Hematopoietic multipotent progenitor cell treated with erythropoietin and hydrocortisone succinate and interleukin-3 and kit ligand, for 17 days (in vitro differentiated cells): ENCODE data around the gene TESK2.

Experiments used
- DNase-seq: peaks from one replicate; pipeline ENCODE4 v3.0.0-alpha.2; 2015; ENCODE audit warnings: low spot score

The TESK2 gene

GRCh38 chr1:45335855-45336324 lies 155.1 kb downstream of the TESK2 start:
- no peak for DNase-seq

DNA sequence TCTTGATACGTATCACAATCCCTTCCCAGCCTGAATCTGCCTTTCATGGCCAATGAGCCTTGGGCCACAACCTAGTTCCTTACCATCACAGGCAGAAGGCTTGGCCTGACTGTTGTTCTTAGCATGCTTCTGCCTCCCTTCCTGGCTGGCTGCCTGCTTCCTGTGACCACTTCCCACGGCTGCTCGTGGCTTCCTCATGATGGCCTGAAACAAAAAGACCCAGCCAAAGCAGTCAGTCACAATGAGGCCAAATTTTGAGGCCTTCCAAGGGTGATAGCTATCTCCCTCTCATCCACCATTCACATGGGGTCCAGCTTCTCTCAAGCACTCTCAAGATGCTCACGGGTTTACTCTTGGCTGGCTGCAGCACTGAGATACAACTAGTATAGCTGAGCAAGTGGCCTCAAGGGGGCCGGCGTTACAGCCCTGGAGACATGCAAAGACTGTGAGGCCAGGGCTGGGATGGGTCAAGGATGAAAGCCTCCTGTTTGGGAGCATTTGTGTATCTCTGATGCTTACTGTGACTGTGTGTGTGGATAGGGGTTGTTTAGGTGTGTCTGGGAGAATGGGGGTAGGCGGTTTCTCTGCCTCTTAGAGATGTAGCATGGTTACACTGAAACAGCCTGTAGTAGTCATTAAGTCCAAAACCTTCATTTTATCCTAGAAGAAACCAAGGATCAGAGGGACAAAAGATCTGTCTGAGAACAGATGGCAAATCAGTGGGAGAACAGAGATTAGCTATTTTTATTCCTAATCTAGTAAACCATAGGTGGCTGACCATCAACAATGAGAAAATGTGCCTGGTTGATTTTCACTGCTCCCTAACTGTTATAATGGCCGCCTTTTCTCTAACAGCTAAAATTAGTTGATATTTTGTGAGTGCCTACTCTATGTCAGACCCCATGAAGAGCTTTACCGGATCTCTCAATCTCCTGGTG lies 156.4 kb downstream of the TESK2 start:
- no peak for DNase-seq

- DNase-seq, result no peak
These were observed 158.6 kb downstream of the TESK2 start for GRCh38 chr1:45332346-45332720.

- DNase-seq, result no peak
These were observed 159.3 kb downstream of the TESK2 start for GRCh38 chr1:45331436-45332345.

DNA sequence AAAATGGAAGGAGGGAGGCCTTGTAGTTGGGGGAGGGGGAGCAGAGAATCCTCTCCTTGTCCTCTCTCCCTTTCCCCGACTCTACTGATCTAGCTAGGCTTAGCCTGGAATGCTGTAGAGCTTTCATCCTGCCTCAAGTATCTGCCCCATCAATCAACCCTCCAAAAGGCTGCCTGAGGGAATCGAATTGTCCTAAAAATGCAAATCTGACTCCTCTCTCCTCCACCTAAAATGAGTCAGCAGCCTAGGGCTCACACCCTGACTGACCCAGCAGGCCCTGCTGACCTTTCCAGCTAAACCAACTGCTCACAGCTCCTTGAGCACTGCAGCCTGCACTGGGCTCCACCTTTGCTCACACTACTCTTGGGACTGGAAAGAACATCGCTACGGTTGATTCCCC lies 161.5 kb downstream of the TESK2 start:
- DNase-seq, result no peak

- DNase-seq, result no peak
These were observed 162.3 kb downstream of the TESK2 start for GRCh38 chr1:45328680-45329079.

DNA sequence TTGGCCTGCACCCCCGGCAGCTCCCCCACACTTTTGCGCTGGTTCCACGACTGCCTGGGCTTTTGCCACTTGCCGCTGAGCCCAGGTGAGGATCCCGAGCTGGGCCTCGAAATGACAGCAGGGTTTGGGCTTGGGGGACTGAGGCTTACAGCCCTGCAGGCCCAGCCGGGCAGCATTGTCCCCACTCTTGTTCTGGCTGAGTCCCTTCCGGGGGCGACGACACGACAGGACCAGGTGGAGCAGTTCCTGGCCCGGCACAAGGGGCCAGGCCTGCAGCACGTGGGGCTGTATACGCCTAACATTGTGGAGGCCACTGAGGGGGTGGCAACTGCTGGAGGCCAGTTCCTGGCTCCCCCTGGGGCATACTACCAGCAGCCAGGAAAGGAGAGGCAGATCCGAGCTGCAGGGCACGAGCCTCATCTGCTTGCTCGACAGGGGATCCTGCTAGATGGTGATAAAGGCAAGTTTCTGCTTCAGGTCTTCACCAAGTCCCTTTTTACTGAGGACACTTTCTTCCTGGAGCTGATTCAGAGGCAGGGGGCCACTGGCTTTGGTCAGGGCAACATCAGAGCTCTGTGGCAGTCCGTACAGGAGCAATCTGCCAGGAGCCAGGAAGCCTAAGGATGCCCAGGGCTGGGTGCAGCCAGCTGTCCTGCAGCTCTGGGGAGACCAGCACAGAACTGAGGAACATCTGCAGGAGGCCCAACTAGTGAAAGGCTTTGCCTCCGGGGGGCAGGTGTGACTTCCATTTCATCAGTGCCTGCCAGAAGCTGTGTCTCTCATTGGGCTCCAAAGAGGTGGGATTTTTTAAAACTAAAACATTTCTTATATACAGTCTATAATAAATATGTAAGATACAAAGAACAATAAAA lies 163.1 kb downstream of the TESK2 start:
- DNase-seq, result no peak

DNA sequence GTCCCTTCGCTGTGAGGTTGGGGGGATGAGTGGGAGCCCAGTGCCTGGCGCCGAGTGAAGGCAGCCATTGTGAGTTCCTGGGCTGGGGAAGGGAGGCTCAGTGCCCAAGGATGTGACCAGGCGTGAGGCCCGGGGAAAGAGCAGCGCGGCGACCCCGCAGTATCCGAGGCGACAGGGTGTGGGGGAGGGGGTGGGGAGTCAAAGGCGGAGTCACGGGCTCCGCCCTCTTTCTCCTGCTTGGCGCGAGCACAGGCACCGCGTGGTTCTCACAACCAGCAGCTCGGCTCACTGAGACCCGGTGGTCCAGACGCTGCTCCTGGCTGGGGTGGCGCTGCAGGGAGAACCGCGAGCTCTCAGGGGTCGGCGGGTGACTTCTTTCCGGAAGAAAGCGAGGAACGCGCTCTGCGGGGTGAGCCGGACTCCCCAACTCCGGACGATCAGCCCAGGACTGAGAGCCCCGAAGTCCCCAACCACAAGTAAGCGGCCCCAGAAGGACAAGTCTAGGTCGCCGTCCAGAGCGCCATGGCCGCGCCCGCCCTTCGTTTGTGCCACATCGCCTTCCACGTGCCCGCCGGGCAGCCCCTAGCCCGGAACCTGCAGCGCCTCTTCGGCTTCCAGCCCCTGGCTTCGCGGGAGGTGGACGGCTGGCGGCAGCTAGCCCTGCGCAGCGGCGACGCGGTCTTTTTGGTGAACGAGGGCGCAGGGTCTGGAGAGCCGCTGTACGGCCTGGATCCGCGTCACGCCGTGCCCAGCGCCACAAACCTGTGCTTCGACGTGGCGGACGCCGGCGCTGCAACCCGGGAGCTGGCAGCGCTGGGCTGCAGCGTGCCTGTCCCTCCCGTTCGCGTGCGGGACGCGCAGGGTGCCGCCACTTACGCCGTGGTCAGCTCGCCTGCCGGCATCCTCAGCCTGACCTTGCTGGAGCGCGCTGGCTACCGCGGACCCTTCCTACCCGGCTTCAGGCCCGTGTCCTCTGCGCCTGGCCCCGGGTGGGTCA lies 164.0 kb downstream of the TESK2 start, which contains the start of gene HPDL:
HPDL (plus strand) TSS at position 269 of the 997 bp plus-strand sequence; CDS start at position 523, 254 bp downstream.
- DNase-seq, result no peak

- no peak for DNase-seq
These were observed 165.0 kb downstream of the TESK2 start for GRCh38 chr1:45325851-45326506.

DNA sequence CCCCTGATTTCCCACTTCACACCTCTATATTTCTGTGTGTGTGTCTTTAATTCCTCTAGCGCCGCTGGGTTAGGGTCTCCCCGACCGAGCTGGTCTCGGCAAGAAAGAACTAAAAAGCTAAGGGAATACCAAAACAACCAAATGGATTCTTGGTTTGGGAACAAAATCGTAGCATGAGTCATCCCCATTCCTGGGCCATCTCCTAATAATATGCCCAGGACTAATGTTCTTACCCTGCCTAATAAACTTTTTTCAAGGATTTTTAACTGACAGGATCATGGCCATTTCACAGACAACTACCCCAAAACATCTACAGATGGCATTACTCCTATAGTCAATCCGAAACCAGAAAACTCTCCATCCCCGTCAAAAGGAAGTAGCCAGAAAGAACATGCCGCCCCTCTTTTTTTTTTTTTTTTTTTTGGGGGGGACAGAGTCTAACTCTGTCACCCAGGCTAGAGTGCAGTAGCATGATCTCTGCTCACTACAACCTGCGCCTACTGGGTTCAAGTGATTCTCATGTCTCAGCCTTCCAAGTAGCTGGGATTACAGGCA lies 168.4 kb downstream of the TESK2 start:
- DNase-seq, result no peak

DNA sequence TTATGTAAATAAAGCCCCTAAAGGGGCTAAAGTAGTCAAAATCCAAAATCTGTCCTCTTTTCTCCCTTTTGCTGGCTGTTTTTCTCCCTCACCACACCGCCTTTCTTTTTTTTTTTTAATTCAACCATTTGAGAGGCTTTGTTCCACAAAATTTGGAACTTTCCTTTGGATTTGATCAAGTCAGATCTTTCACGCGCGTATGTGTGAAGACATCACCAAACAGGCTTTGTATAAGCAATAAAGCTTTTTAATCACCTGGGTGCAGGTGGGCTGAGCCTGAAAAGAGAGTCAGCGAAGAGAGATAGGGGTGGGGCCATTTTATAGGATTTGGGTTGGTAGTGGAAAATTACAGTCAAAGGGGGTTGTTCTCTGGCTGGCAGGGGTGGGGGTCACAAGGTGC lies 169.5 kb downstream of the TESK2 start:
- DNase-seq, result no peak

GRCh38 chr1:45319761-45320160 lies 171.2 kb downstream of the TESK2 start:
- DNase-seq, result no peak

- DNase-seq, result no peak
These were observed 173.8 kb downstream of the TESK2 start for GRCh38 chr1:45317166-45317565.

GRCh38 chr1:45314266-45314665 lies 176.7 kb downstream of the TESK2 start:
- DNase-seq, result no peak

DNA sequence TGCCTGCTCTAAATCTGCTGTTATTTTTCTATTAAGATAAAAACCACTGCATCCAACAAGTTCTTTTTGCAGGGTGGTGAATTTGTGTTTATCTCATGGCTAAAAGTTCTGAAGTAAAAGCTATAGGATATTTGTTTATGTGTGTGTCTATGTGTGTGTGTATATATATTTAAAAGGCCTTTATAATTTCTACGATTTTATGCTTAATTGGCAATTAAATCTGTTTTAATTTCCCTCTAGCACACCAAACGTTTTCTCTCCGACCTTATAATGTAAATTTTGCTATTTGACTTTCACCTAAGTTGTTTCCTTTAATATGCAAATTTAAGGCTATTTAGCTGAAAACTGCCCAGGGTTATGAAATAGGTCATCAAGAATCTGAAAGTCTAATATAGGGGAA lies 184.1 kb downstream of the TESK2 start:
- DNase-seq, result no peak

GRCh38 chr1:45306319-45306718 lies 184.6 kb downstream of the TESK2 start:
- no peak for DNase-seq

DNA sequence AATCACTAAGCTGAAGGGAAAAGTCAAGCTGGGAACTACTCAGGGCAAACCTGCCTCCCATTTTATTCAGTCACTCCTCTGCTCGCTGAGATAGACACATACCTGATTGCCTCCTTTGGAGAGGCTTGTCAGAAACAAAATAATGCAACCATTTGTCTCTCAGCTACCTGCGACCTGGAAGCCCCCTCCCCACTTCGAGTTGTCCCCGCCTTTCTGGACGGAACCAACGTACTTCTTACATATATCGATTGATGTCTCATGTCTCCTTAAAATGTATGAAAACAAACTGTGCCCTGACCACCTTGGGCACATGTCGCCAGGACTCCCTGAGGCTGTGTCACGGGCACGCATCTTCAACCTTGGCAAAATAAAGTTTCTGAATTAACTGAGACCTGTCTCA lies 185.7 kb downstream of the TESK2 start:
- DNase-seq, result no peak

DNA sequence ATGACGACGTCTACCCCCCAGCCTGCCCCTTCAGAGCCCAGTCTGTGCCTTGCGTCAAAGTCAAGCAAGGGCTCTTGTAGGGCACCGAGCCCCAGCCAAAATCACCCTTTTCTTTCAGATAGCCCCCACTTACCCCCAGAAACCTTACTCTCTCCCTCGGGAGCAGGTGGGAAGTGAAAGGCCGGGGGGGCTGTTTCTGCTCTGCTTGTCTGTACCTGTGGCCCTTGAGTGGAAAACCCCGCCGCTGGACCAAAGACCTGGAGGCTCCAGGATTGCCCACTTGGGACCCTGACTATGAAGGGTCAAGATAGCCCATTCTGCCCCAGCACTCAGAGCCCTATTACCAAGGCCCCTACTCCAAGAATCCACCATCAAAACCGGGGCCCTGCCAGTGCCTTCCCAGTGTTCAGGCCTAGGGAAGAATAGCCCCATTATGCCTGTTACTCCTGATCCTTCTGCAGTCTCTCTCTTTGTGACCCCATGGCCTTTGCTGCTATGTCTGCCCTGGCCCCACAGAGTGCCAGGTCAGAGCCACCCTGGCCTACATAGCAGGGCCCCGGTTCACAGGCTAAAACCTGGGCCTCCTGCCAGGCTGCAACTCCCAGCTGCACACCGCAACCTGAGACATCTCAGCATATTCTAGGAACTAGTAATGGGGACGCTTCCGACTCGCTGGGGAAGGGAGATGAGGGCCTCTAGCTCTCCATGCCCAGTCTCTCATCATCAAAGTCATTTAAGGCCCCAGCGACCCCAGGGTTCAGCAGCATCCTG lies 186.5 kb downstream of the TESK2 start:
- DNase-seq, result no peak
